ENCODE results near the gene SLC1A2. TPM values are rescaled to one million over a fixed set of nuclear protein-coding genes. Genes with fewer than 3 reads are reported as not detected.

SLC1A2 gene
- polyA plus RNA-seq, 2 donors = 0.11 TPM; not detected in 1

GRCh38 chr11:35415487-35415886 is 3.9 kb downstream of the SLC1A2 start:
- Histone ChIP-seq H3K36me3 (ENCODE audit: control insufficient read depth in 2 of 2, insufficient read depth in 2 of 2, low read length in 1 of 2) (no peaks in the 10 kb centered on the region), H3K27me3 (ENCODE audit: control insufficient read depth in 1 of 2, insufficient read depth in 2 of 2, low read length in 2 of 2) (peaks cover 0 to 3% of the 10 kb centered on the region in 2 donors), H3K9me3 (ENCODE audit: control insufficient read depth in 2 of 2, insufficient read depth in 1 of 2, low read depth in 1 of 2, low read length in 1 of 2) (no peaks in the 10 kb centered on the region), H3K4me1 (ENCODE audit: control insufficient read depth in 2 of 2, insufficient read depth in 2 of 2, low read length in 1 of 2) (peaks cover 8 to 11% of the 10 kb centered on the region in 2 donors), H3K27ac (ENCODE audit: low read depth in 2 of 2, low read length in 1 of 2) (no peak overlapping the region), H3K4me3 (ENCODE audit: low read depth in 1 of 2, low read length in 2 of 2) (no peak overlapping the region)
- 79 to 80% methylated on average over 2 of the region's 2 CpGs for WGBS, 2 donors

GRCh38 chr11:35414776-35415175 is 4.6 kb downstream of the SLC1A2 start:
- H3K9me3 ChIP-seq (ENCODE audit: control insufficient read depth in 2 of 2, insufficient read depth in 1 of 2, low read depth in 1 of 2, low read length in 1 of 2) = no peaks in the 10 kb centered on the region
- peaks cover 0 to 3% of the 10 kb centered on the region in 2 donors for H3K27me3 ChIP-seq (ENCODE audit: control insufficient read depth in 1 of 2, insufficient read depth in 2 of 2, low read length in 2 of 2)
- peaks cover 8 to 11% of the 10 kb centered on the region in 2 donors for H3K4me1 ChIP-seq (ENCODE audit: control insufficient read depth in 2 of 2, insufficient read depth in 2 of 2, low read length in 1 of 2)
- no peak overlapping the region for H3K4me3 ChIP-seq (ENCODE audit: low read depth in 1 of 2, low read length in 2 of 2)
- 49 to 52% methylated on average over 2 of the region's 2 CpGs for WGBS, 2 donors
- H3K27ac ChIP-seq (ENCODE audit: low read depth in 2 of 2, low read length in 1 of 2) = no peak overlapping the region
- no peaks in the 10 kb centered on the region for H3K36me3 ChIP-seq (ENCODE audit: control insufficient read depth in 2 of 2, insufficient read depth in 2 of 2, low read length in 1 of 2)

- 73 to 76% methylated on average over 6 of the region's 6 CpGs for WGBS, 2 donors
- Histone ChIP-seq H3K4me3 (ENCODE audit: low read depth in 1 of 2, low read length in 2 of 2) (no peak overlapping the region), H3K36me3 (ENCODE audit: control insufficient read depth in 2 of 2, insufficient read depth in 2 of 2, low read length in 1 of 2) (no peaks in the 10 kb centered on the region), H3K27ac (ENCODE audit: low read depth in 2 of 2, low read length in 1 of 2) (no peak overlapping the region), H3K4me1 (ENCODE audit: control insufficient read depth in 2 of 2, insufficient read depth in 2 of 2, low read length in 1 of 2) (peaks cover 8 to 9% of the 10 kb centered on the region in 2 donors), H3K9me3 (ENCODE audit: control insufficient read depth in 2 of 2, insufficient read depth in 1 of 2, low read depth in 1 of 2, low read length in 1 of 2) (no peaks in the 10 kb centered on the region), H3K27me3 (ENCODE audit: control insufficient read depth in 1 of 2, insufficient read depth in 2 of 2, low read length in 2 of 2) (peaks cover 0 to 3% of the 10 kb centered on the region in 2 donors)
Measured at GRCh38 chr11:35414311-35414710, 5.0 kb downstream of the SLC1A2 start.

GRCh38 chr11:35413598-35413997 is 5.8 kb downstream of the SLC1A2 start:
- WGBS, 2 donors = 81% methylated on average over 3 of the region's 3 CpGs
- Histone ChIP-seq H3K36me3 (ENCODE audit: control insufficient read depth in 2 of 2, insufficient read depth in 2 of 2, low read length in 1 of 2) (no peaks in the 10 kb centered on the region), H3K4me3 (ENCODE audit: low read depth in 1 of 2, low read length in 2 of 2) (no peak overlapping the region), H3K4me1 (ENCODE audit: control insufficient read depth in 2 of 2, insufficient read depth in 2 of 2, low read length in 1 of 2) (peaks cover 3 to 4% of the 10 kb centered on the region in 2 donors), H3K9me3 (ENCODE audit: control insufficient read depth in 2 of 2, insufficient read depth in 1 of 2, low read depth in 1 of 2, low read length in 1 of 2) (no peaks in the 10 kb centered on the region), H3K27ac (ENCODE audit: low read depth in 2 of 2, low read length in 1 of 2) (no peak overlapping the region), H3K27me3 (ENCODE audit: control insufficient read depth in 1 of 2, insufficient read depth in 2 of 2, low read length in 2 of 2) (no peaks in the 10 kb centered on the region)

GRCh38 chr11:35412285-35412684 is 7.1 kb downstream of the SLC1A2 start:
- Histone ChIP-seq H3K9me3 (ENCODE audit: control insufficient read depth in 2 of 2, insufficient read depth in 1 of 2, low read depth in 1 of 2, low read length in 1 of 2) (no peaks in the 10 kb centered on the region), H3K27ac (ENCODE audit: low read depth in 2 of 2, low read length in 1 of 2) (no peak overlapping the region), H3K4me1 (ENCODE audit: control insufficient read depth in 2 of 2, insufficient read depth in 2 of 2, low read length in 1 of 2) (no peaks in the 10 kb centered on the region), H3K36me3 (ENCODE audit: control insufficient read depth in 2 of 2, insufficient read depth in 2 of 2, low read length in 1 of 2) (no peaks in the 10 kb centered on the region), H3K4me3 (ENCODE audit: low read depth in 1 of 2, low read length in 2 of 2) (no peak overlapping the region), H3K27me3 (ENCODE audit: control insufficient read depth in 1 of 2, insufficient read depth in 2 of 2, low read length in 2 of 2) (no peaks in the 10 kb centered on the region)
- WGBS, 2 donors = 71 to 77% methylated on average over 2 of the region's 2 CpGs

- Histone ChIP-seq H3K36me3 (ENCODE audit: control insufficient read depth in 2 of 2, insufficient read depth in 2 of 2, low read length in 1 of 2) (no peaks in the 10 kb centered on the region), H3K4me3 (ENCODE audit: low read depth in 1 of 2, low read length in 2 of 2) (no peak overlapping the region), H3K27me3 (ENCODE audit: control insufficient read depth in 1 of 2, insufficient read depth in 2 of 2, low read length in 2 of 2) (no peaks in the 10 kb centered on the region), H3K9me3 (ENCODE audit: control insufficient read depth in 2 of 2, insufficient read depth in 1 of 2, low read depth in 1 of 2, low read length in 1 of 2) (no peaks in the 10 kb centered on the region), H3K4me1 (ENCODE audit: control insufficient read depth in 2 of 2, insufficient read depth in 2 of 2, low read length in 1 of 2) (no peaks in the 10 kb centered on the region), H3K27ac (ENCODE audit: low read depth in 2 of 2, low read length in 1 of 2) (no peak overlapping the region)
- 76 to 84% methylated on average over 1 of the region's 1 CpG for WGBS, 2 donors
Measured at GRCh38 chr11:35407041-35407440, 12.3 kb downstream of the SLC1A2 start.

- WGBS, 2 donors = 54 to 66% methylated on average over 7 of the region's 7 CpGs
- Histone ChIP-seq H3K27me3 (ENCODE audit: control insufficient read depth in 1 of 2, insufficient read depth in 2 of 2, low read length in 2 of 2) (no peaks in the 10 kb centered on the region), H3K36me3 (ENCODE audit: control insufficient read depth in 2 of 2, insufficient read depth in 2 of 2, low read length in 1 of 2) (no peaks in the 10 kb centered on the region), H3K4me1 (ENCODE audit: control insufficient read depth in 2 of 2, insufficient read depth in 2 of 2, low read length in 1 of 2) (no peaks in the 10 kb centered on the region), H3K4me3 (ENCODE audit: low read depth in 1 of 2, low read length in 2 of 2) (no peak overlapping the region), H3K9me3 (ENCODE audit: control insufficient read depth in 2 of 2, insufficient read depth in 1 of 2, low read depth in 1 of 2, low read length in 1 of 2) (no peaks in the 10 kb centered on the region), H3K27ac (ENCODE audit: low read depth in 2 of 2, low read length in 1 of 2) (no peak overlapping the region)
Measured at GRCh38 chr11:35404388-35404775, 15.0 kb downstream of the SLC1A2 start.

GRCh38 chr11:35403765-35404387 is 15.5 kb downstream of the SLC1A2 start:
- H3K36me3 ChIP-seq (ENCODE audit: control insufficient read depth in 2 of 2, insufficient read depth in 2 of 2, low read length in 1 of 2) = no peaks in the 10 kb centered on the region
- no peak overlapping the region for H3K27ac ChIP-seq (ENCODE audit: low read depth in 2 of 2, low read length in 1 of 2)
- no peaks in the 10 kb centered on the region for H3K9me3 ChIP-seq (ENCODE audit: control insufficient read depth in 2 of 2, insufficient read depth in 1 of 2, low read depth in 1 of 2, low read length in 1 of 2)
- no peak overlapping the region for H3K4me3 ChIP-seq (ENCODE audit: low read depth in 1 of 2, low read length in 2 of 2)
- no peaks in the 10 kb centered on the region for H3K4me1 ChIP-seq (ENCODE audit: control insufficient read depth in 2 of 2, insufficient read depth in 2 of 2, low read length in 1 of 2)
- H3K27me3 ChIP-seq (ENCODE audit: control insufficient read depth in 1 of 2, insufficient read depth in 2 of 2, low read length in 2 of 2) = no peaks in the 10 kb centered on the region
- WGBS, 2 donors = 68% methylated on average over 7 of the region's 7 CpGs

- no peak overlapping the region for H3K4me3 ChIP-seq (ENCODE audit: low read depth in 1 of 2, low read length in 2 of 2)
- no peaks in the 10 kb centered on the region for H3K9me3 ChIP-seq (ENCODE audit: control insufficient read depth in 2 of 2, insufficient read depth in 1 of 2, low read depth in 1 of 2, low read length in 1 of 2)
- no peaks in the 10 kb centered on the region for H3K4me1 ChIP-seq (ENCODE audit: control insufficient read depth in 2 of 2, insufficient read depth in 2 of 2, low read length in 1 of 2)
- WGBS, 2 donors = 73 to 81% methylated on average over 9 of the region's 9 CpGs
- H3K36me3 ChIP-seq (ENCODE audit: control insufficient read depth in 2 of 2, insufficient read depth in 2 of 2, low read length in 1 of 2) = no peaks in the 10 kb centered on the region
- H3K27ac ChIP-seq (ENCODE audit: low read depth in 2 of 2, low read length in 1 of 2) = no peak overlapping the region
- H3K27me3 ChIP-seq (ENCODE audit: control insufficient read depth in 1 of 2, insufficient read depth in 2 of 2, low read length in 2 of 2) = no peaks in the 10 kb centered on the region
Measured at GRCh38 chr11:35402751-35403660, 16.4 kb downstream of the SLC1A2 start.
